Omental fat pad (tissue), 4 donors: ENCODE data around the gene GATD1. TPM values are rescaled to one million over a fixed set of nuclear protein-coding genes. Genes with fewer than 3 reads are reported as not detected.
A peak's percentile ranks its signal among the peaks of the same experiment; 100 is the strongest.

Experiments
- ATAC-seq: fragments of 150-250 bp; one replicate; pipeline ENCODE4 v1.9.1; 2016; ENCODE audit warnings: mild to moderate bottlenecking, moderate library complexity; ENCODE audit not compliant: low FRiP score
- DNase-seq: peaks from one replicate; pipeline ENCODE4 v3.0.0-alpha.2; 2019; ENCODE audit warnings: low spot score
- CTCF ChIP-seq, 3 donors: fragments of 450-650 bp; IDR thresholded peaks; one replicate each; pipeline ENCODE4 v1.5.1; 2016 to 2017; ENCODE audit warnings: antibody characterized with exemption in 3 of 3, mild to moderate bottlenecking in 3 of 3, moderate library complexity in 2 of 3
- total RNA-seq, 4 donors: library from RNA; depleted of rRNA; stranded (reverse); fragments of >200 nt; gene quantifications; one replicate each; pipeline ENCODE4 v1.1.0, GENCODE V29; 2016

The GATD1 gene
- total RNA-seq, 4 donors from 2014 or later: 12.5 to 19.8 (median 15.1) TPM

- ATAC-seq: no peak
- no peak for TF ChIP-seq CTCF (IDR thresholded peaks at IDR 0.05)
- DNase-seq: no peak
These were observed 12.7 kb upstream of the GATD1 start, which contains the start of gene CEND1 for GRCh38 chr11:789943-790342. TSS of gene CEND1 (minus strand) at chr11:790090. CDS start at chr11:788576, 1,514 bp downstream.

DNA sequence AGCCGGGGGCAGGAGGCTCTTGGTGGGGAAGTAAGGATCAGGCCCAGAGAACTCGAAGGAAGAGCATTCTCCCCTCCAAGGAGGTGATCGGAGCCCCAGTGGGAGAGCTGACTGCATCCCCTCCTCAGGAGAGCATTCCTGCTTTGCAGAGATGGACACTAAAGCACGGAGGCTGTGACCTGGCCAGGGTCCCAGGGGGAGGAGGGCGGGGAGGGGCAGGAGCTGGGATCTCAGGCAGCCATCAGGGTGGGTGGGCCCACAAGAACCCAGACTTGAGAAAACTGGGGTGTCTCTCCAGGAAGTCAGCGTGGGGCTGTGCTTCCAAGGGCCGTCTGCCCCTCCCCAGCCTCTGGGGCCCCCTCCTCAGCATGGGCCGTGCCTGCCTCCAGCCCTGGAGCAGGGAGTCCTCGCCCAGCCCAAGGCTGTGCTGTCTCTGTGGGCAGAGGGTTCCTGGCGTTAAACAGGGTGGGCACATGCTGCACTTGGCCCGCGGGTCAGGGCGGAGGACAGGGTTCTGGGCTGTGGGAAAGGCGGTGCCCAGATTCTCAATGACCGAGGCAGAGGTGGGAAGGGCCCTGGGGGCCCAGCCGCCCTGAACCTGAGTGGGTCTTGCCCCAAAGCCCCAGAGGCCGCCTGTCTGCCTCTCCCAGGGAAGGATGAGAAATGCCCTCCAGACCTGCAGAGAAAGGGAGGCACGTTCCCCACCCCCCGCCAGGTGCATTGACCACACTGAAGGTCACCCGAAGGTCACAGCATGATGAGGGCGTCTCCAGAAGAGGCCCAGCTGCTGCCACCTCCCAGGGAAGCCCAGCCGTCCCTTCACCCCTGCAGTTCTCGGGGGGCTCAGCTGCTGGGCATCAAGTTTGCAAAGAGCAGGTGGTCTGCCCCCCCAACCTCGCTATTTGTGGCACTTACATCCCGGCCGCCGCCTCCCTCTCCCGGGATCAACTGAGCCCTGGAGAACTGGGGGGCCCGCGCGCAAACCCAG lies 12.0 kb upstream of the GATD1 start:
- TF ChIP-seq CTCF (IDR thresholded peaks at IDR 0.05): no peak
- ATAC-seq: no peak

DNA sequence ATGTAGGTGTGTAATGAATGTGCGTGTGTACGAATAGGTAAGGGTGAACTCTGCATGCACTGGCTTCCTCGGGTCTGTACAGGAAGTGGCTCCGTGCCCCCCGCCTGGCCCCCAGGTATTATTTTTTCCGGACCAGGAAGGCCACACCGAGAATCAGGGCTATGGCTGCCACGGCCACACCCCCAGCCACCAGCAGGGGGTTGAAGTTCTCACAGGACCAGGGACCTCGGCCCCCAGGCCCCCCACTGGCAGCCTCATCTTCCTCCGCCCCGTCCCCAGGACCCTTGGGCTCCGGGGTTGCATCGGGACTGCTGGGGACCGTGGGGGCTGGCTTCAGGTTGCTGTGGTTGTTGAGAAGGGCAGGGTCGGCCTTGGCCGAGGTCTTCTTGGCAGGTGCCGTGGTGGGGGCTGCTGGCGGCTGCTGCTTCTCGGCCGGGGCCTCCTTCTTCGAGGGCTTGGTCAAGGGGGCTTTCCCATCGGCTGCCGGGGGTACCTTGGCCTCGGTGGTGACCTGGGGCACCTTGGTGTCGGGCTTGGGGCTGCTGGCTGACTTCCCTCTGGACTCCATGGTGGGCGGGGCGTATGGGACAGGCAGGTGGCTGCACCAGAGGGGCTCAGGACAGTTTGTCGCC lies 10.8 kb upstream of the GATD1 start:
- no peak for ATAC-seq

More for the DNA sequence above, 12.0 kb upstream of the GATD1 start:
- no peak for DNase-seq

DNA sequence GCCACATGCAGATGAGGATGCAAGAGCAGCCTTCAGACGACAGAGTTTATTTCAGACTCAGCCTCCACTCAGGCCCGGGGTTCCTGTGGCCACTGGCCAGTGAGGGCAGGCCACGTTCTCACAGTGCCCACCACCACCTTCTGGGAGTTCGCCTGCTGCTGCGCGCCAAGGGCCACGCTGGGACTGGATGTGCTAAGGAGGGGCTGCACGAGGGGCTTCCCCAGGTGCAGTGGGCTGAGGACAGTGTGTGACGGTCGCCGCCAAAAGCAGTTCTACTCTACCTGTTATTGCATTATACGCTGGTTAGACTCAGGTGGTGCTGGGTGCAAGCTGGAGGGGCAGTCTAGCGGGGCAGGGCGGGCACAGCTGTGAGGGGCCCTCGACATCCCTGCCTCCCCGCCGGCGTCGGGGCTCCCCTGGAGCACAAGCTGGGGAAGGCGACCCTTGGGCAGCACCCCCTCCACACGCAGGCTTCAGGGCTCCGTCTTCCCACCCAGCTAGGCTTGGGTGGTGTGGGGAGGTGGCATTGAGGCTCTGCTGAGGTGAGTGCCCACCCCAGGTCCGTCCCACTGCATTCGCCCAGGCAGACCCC lies 9.9 kb upstream of the GATD1 start:
- no peak for TF ChIP-seq CTCF (IDR thresholded peaks at IDR 0.05)
- ATAC-seq (no peak), DNase-seq (no peak)

More for the DNA sequence above, 10.8 kb upstream of the GATD1 start:
- TF ChIP-seq CTCF (IDR thresholded peaks at IDR 0.05): no peak
- DNase-seq: no peak

GRCh38 chr11:786235-787083 lies 9.2 kb upstream of the GATD1 start:
- ATAC-seq: no peak
- no peak for TF ChIP-seq CTCF (IDR thresholded peaks at IDR 0.05)
- DNase-seq: no peak

- no peak for TF ChIP-seq CTCF (IDR thresholded peaks at IDR 0.05)
- ATAC-seq (peak; percentile 92), DNase-seq (no peak)
These were observed 6.3 kb upstream of the GATD1 start for GRCh38 chr11:783581-784015.
